HepG2 (cell line): ENCODE data around the gene CLPTM1L. TPM values are rescaled to one million over a fixed set of nuclear protein-coding genes. Genes with fewer than 3 reads are reported as not detected.
A peak's percentile ranks its signal among the peaks of the same experiment; 100 is the strongest.

Source experiments
- MAZ ChIP-seq, 2 experiments: sonication (generic) in 1 of 2; formaldehyde crosslinking in 1 of 2; IDR thresholded peaks; 2 replicates each; pipeline versions ENCODE4 v1.5.0 to v1.6.1; 2012 to 2020; ENCODE audit warnings: low read depth in 2 of 2, mild to moderate bottlenecking in 2 of 2, borderline replicate concordance in 1 of 2, improper control_type of control experiment in 1 of 2, low read length in 1 of 2, missing genetic modification reagents in 1 of 2, moderate library complexity in 1 of 2
- SPEN ChIP-seq: sonication (generic); formaldehyde crosslinking; IDR thresholded peaks from 2 replicates; pipeline ENCODE4 v1.5.1; 2020; ENCODE audit warnings: low read depth, mild to moderate bottlenecking, missing genetic modification reagents
- WIZ ChIP-seq: sonication (generic); formaldehyde crosslinking; IDR thresholded peaks from 2 replicates; pipeline ENCODE4 v1.5.1; 2020; ENCODE audit warnings: mild to moderate bottlenecking, missing genetic modification reagents
- ZFAT ChIP-seq: sonication (generic); formaldehyde crosslinking; conservative IDR thresholded peaks from 2 replicates; pipeline ENCODE4 v1.8.1; 2023; ENCODE audit warnings: missing genetic modification reagents, inconsistent platforms
- ZSCAN21 ChIP-seq: sonication (generic); formaldehyde crosslinking; IDR thresholded peaks from 2 replicates; pipeline ENCODE4 v1.8.0; 2022; ENCODE audit warnings: mild to moderate bottlenecking, missing genetic modification reagents, moderate library complexity, borderline replicate concordance
- polyA plus RNA-seq, 8 experiments: library from polyadenylated mRNA; depleted of rRNA in 3 of 8; stranded (reverse) in 7 of 8; unstranded in 1 of 8; fragments of >200 nt; fragmentation: Illumina TruSeq in 4 of 8; extraction: Trizol in 4 of 8; gene quantifications; 2 replicates each; pipeline versions ENCODE4 v1.2.1 to v1.2.3, GENCODE V29; 2011 to 2016; ENCODE audit warnings: low read depth in 4 of 8, missing spikeins in 1 of 8, mixed read lengths in 1 of 8; ENCODE audit not compliant: insufficient read depth in 1 of 8
- total RNA-seq, 5 experiments: library from RNA; depleted of rRNA; stranded (reverse); fragments of >200 nt; fragmentation: Illumina TruSeq; extraction: Trizol; gene quantifications; 2 replicates each; pipeline ENCODE4 v1.2.3, GENCODE V29; 2016; ENCODE audit warnings: low read depth in 1 of 5
- TF ChIP-seq, protein P1 (sequence below): sonication (generic); formaldehyde crosslinking; IDR thresholded peaks from 2 replicates; pipeline ENCODE4 v1.5.1; 2020; ENCODE audit warnings: mild to moderate bottlenecking, missing genetic modification reagents
- TF ChIP-seq, protein P2 (sequence below): sonication (generic); formaldehyde crosslinking; IDR thresholded peaks from 2 replicates; pipeline ENCODE4 v1.4.0; 2020; ENCODE audit warnings: missing genetic modification reagents, borderline replicate concordance
- TF ChIP-seq, protein P3 (sequence below): IDR thresholded peaks from 2 replicates; pipeline ENCODE4 v1.6.1; 2012; ENCODE audit warnings: inconsistent platforms
- TF ChIP-seq, protein P4 (sequence below): sonication (generic); formaldehyde crosslinking; IDR thresholded peaks from 2 replicates; pipeline ENCODE4 v1.5.1; 2020; ENCODE audit warnings: mild to moderate bottlenecking, missing genetic modification reagents, moderate library complexity
- TF ChIP-seq, protein P5 (sequence below): sonication (generic); formaldehyde crosslinking; IDR thresholded peaks from 2 replicates; pipeline ENCODE4 v1.9.0; 2022; ENCODE audit warnings: missing genetic modification reagents, mild to moderate bottlenecking, borderline replicate concordance

The CLPTM1L gene
- total and polyA plus RNA-seq, 2 of the 13 experiments (the other 11 are each of a cell fraction or from before 2014, with no cell fraction given): 80.3 to 124 TPM

DNA sequence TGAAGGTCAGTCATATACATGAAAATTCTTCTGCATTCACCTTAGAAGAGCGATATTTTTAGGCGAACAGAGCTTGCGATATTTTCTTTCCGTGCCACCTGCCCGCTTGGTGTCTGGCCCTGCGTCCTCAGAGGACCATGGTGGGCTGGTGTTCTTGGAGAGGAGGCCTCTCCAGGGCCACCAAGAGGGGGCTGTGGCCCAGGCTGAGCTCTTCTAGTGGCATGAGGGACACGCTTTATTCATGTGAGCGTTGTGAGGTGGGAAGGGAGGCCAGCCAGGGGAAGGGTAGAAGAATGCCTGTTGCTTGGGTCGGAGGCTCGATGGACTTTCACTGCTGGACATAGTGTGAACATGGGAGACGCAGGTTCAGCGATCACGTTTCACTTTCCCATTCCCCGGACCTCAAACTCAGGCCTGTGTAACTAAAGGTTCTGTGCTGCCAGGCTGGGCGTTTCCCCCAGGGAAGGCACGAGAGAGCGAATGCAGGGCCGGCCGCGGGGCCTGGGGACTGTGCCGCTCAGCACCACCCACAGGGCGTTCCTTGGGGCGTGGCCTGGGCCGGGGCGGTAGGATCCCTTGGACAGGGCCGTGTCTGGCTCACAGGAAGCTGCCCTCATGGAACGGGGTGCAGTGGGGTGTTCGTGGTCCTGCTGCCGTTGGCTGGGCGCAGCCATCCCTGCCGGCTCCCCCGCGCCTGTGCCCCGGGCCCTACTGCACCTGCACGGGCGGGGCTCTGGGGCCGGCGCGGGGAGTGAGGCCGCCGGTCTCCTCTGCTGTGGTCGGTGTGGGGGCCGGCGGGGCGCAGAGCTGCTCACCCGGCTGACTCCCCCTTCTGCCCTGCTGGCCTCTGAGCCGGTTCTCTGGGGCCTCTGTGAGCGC, 40.7 kb upstream of the CLPTM1L start (continued):
- TF ChIP-seq ZSCAN21 (CRISPR knock-in tag) (0 out of 2 replicates have a peak, but pooled peaks have one; percentile 74), ZFAT (CRISPR knock-in tag) (0 out of 2 replicates have a peak, but pooled peaks have one; percentile 30), SPEN (0 out of 2 replicates have a peak, but pooled peaks have one; percentile 38), WIZ (0 out of 2 replicates have a peak, but pooled peaks have one; percentile 37), MAZ (IDR thresholded peaks at IDR 0.05; ENCODE audit: borderline replicate concordance, low read depth, low read length) (no peak), MAZ (CRISPR knock-in tag; IDR thresholded peaks at IDR 0.05; ENCODE audit: low read depth) (0 out of 2 replicates have a peak, but pooled peaks have one; percentile 17)
- TF ChIP-seq, protein P1, sequence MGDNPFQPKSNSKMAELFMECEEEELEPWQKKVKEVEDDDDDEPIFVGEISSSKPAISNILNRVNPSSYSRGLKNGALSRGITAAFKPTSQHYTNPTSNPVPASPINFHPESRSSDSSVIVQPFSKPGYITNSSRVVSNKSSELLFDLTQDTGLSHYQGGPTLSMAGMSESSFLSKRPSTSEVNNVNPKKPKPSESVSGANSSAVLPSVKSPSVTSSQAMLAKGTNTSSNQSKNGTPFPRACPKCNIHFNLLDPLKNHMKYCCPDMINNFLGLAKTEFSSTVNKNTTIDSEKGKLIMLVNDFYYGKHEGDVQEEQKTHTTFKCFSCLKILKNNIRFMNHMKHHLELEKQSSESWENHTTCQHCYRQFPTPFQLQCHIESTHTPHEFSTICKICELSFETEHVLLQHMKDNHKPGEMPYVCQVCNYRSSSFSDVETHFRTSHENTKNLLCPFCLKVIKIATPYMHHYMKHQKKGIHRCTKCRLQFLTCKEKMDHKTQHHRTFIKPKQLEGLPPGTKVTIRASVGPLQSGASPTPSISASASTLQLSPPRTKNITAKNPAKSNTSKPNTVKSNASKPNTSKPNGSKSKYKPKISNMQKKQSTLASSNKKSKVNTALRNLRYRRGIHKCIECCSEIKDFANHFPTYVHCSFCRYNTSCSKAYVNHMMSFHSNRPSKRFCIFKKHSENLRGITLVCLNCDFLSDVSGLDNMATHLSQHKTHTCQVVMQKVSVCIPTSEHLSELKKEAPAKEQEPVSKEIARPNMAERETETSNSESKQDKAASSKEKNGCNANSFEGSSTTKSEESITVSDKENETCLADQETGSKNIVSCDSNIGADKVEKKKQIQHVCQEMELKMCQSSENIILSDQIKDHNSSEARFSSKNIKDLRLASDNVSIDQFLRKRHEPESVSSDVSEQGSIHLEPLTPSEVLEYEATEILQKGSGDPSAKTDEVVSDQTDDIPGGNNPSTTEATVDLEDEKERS (CRISPR knock-in tag): no peak
- TF ChIP-seq, protein P2, sequence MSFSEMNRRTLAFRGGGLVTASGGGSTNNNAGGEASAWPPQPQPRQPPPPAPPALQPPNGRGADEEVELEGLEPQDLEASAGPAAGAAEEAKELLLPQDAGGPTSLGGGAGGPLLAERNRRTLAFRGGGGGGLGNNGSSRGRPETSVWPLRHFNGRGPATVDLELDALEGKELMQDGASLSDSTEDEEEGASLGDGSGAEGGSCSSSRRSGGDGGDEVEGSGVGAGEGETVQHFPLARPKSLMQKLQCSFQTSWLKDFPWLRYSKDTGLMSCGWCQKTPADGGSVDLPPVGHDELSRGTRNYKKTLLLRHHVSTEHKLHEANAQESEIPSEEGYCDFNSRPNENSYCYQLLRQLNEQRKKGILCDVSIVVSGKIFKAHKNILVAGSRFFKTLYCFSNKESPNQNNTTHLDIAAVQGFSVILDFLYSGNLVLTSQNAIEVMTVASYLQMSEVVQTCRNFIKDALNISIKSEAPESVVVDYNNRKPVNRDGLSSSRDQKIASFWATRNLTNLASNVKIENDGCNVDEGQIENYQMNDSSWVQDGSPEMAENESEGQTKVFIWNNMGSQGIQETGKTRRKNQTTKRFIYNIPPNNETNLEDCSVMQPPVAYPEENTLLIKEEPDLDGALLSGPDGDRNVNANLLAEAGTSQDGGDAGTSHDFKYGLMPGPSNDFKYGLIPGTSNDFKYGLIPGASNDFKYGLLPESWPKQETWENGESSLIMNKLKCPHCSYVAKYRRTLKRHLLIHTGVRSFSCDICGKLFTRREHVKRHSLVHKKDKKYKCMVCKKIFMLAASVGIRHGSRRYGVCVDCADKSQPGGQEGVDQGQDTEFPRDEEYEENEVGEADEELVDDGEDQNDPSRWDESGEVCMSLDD: peak; percentile 72; the same call in 1 of the 2 replicates
- TF ChIP-seq, protein P3, sequence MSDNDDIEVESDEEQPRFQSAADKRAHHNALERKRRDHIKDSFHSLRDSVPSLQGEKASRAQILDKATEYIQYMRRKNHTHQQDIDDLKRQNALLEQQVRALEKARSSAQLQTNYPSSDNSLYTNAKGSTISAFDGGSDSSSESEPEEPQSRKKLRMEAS: 0 out of 2 replicates have a peak, but pooled peaks have one; percentile 27
- TF ChIP-seq, protein P4, sequence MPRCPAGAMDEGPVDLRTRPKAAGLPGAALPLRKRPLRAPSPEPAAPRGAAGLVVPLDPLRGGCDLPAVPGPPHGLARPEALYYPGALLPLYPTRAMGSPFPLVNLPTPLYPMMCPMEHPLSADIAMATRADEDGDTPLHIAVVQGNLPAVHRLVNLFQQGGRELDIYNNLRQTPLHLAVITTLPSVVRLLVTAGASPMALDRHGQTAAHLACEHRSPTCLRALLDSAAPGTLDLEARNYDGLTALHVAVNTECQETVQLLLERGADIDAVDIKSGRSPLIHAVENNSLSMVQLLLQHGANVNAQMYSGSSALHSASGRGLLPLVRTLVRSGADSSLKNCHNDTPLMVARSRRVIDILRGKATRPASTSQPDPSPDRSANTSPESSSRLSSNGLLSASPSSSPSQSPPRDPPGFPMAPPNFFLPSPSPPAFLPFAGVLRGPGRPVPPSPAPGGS (CRISPR knock-in tag): 0 out of 2 replicates have a peak, but pooled peaks have one; percentile 40
- TF ChIP-seq, protein P5, sequence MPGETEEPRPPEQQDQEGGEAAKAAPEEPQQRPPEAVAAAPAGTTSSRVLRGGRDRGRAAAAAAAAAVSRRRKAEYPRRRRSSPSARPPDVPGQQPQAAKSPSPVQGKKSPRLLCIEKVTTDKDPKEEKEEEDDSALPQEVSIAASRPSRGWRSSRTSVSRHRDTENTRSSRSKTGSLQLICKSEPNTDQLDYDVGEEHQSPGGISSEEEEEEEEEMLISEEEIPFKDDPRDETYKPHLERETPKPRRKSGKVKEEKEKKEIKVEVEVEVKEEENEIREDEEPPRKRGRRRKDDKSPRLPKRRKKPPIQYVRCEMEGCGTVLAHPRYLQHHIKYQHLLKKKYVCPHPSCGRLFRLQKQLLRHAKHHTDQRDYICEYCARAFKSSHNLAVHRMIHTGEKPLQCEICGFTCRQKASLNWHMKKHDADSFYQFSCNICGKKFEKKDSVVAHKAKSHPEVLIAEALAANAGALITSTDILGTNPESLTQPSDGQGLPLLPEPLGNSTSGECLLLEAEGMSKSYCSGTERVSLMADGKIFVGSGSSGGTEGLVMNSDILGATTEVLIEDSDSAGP: peak; percentile 49; the same call in 1 of the 2 replicates
